PC-9 (cell line): ENCODE results near the gene MAP2K5. TPM values are rescaled to one million over a fixed set of nuclear protein-coding genes. Genes with fewer than 3 reads are reported as not detected.

Source experiments
- BruUV-seq: library from RNA; stranded (reverse); fragments of 400-500 nt; replicated peaks from 2 replicates; lab custom pipeline; 2021; lab: Mats Ljungman, UMichigan
- CTCF ChIA-PET: fragments of 300-600 bp; sonication (Branson Sonifier 250); formaldehyde crosslinking; loops from one replicate; lab custom pipeline; 2022; ENCODE audit warnings: antibody characterized with exemption; lab: Charles Lee
- POLR2A ChIA-PET: fragments of 300-600 bp; sonication (Branson Sonifier 250); formaldehyde crosslinking; loops from one replicate; lab custom pipeline; 2022; ENCODE audit warnings: antibody characterized with exemption; ENCODE audit not compliant: unreplicated experiment; lab: Charles Lee
- DNase-seq, 2 experiments: peaks; one replicate each; pipeline versions ENCODE4 v3.0.0 to v3.0.0-alpha.2; 2015 to 2022; ENCODE audit warnings: mixed read lengths in 1 of 2
- H2AFZ ChIP-seq: fragments of 200-600 bp; sonication (generic); 2 replicates; pipeline ENCODE4 v1.8.1; 2017; ENCODE audit warnings: antibody characterized with exemption
- H3F3A ChIP-seq: fragments of 200-600 bp; sonication (generic); 2 replicates; pipeline ENCODE4 v1.8.1; 2017; ENCODE audit warnings: antibody characterized with exemption, mild to moderate bottlenecking, low read depth; ENCODE audit not compliant: insufficient read depth
- H3K27ac ChIP-seq: fragments of 200-600 bp; sonication (generic); 2 replicates; pipeline ENCODE4 v1.6.1; 2016; ENCODE audit warnings: mixed run types
- H3K27me3 ChIP-seq: fragments of 200-600 bp; sonication (generic); 2 replicates; pipeline ENCODE4 v1.6.1; 2016; ENCODE audit warnings: low read depth, mixed run types; ENCODE audit not compliant: insufficient read depth
- H3K36me3 ChIP-seq: fragments of 200-600 bp; sonication (generic); 2 replicates; pipeline ENCODE4 v1.6.1; 2016; ENCODE audit warnings: low read depth, mixed run types
- H3K4me1 ChIP-seq: fragments of 200-600 bp; sonication (generic); replicated peaks from 2 replicates; pipeline ENCODE4 v1.6.1; 2016; ENCODE audit warnings: mixed run types; ENCODE audit not compliant: insufficient read depth
- H3K4me2 ChIP-seq: fragments of 200-600 bp; sonication (generic); 2 replicates; pipeline ENCODE4 v1.6.1; 2017; ENCODE audit warnings: mixed run types
- H3K4me3 ChIP-seq: fragments of 200-600 bp; sonication (generic); 2 replicates; pipeline ENCODE4 v1.6.1; 2016; ENCODE audit warnings: mixed run types
- H3K79me2 ChIP-seq: fragments of 200-600 bp; sonication (generic); 2 replicates; pipeline ENCODE4 v1.6.1; 2017; ENCODE audit warnings: low read depth, mixed run types
- H3K9me2 ChIP-seq: fragments of 200-600 bp; sonication (generic); 2 replicates; pipeline ENCODE4 v1.8.1; 2017; ENCODE audit warnings: mild to moderate bottlenecking; ENCODE audit not compliant: insufficient read depth
- H3K9me3 ChIP-seq: fragments of 200-600 bp; sonication (generic); 2 replicates; pipeline ENCODE4 v1.8.1; 2016; ENCODE audit warnings: low read depth; ENCODE audit not compliant: insufficient read depth
- H4K20me1 ChIP-seq: fragments of 200-600 bp; sonication (generic); 2 replicates; pipeline ENCODE4 v1.8.1; 2017; ENCODE audit not compliant: insufficient read depth
- EZH2 ChIP-seq: fragments of 200-600 bp; sonication (generic); IDR thresholded peaks from 2 replicates; pipeline ENCODE4 v1.8.0; 2017; ENCODE audit warnings: antibody characterized with exemption, low read depth
- intact Hi-C: fragments of 100-400 bp; cut with micrococcal nuclease; formaldehyde crosslinking; loops from one replicate; pipeline ENCODE4 v1.10.0; 2022; ENCODE audit not compliant: unreplicated experiment
- total RNA-seq: library from RNA; stranded (reverse); gene quantifications from 2 replicates; pipeline ENCODE4 v1.2.3, GENCODE V29; 2021
- TF ChIP-seq, protein P1 (sequence below): fragments of 200-600 bp; sonication (generic); conservative IDR thresholded peaks from 2 replicates; pipeline ENCODE4 v1.6.1; 2017; ENCODE audit warnings: mixed run types, antibody characterized with exemption, mild to moderate bottlenecking, moderate library complexity

The MAP2K5 gene
- total RNA-seq, 1 experiment from 2014 or later: 26.9 TPM

- Histone ChIP-seq H4K20me1 (no peaks in the 10 kb centered on the region), H3F3A (no peaks in the 10 kb centered on the region), H3K36me3 (no peaks in the 10 kb centered on the region), H3K9me3 (no peaks in the 10 kb centered on the region), H3K9me2 (no peaks in the 10 kb centered on the region), H3K27me3 (no peaks in the 10 kb centered on the region), H3K4me1 (no peaks in the 10 kb centered on the region), H3K79me2 (no peaks in the 10 kb centered on the region), H3K4me3 (no peak overlapping the region), H3K4me2 (no peak overlapping the region), H2AFZ (no peak overlapping the region), H3K27ac (no peak overlapping the region)
- TF ChIP-seq, protein P1, sequence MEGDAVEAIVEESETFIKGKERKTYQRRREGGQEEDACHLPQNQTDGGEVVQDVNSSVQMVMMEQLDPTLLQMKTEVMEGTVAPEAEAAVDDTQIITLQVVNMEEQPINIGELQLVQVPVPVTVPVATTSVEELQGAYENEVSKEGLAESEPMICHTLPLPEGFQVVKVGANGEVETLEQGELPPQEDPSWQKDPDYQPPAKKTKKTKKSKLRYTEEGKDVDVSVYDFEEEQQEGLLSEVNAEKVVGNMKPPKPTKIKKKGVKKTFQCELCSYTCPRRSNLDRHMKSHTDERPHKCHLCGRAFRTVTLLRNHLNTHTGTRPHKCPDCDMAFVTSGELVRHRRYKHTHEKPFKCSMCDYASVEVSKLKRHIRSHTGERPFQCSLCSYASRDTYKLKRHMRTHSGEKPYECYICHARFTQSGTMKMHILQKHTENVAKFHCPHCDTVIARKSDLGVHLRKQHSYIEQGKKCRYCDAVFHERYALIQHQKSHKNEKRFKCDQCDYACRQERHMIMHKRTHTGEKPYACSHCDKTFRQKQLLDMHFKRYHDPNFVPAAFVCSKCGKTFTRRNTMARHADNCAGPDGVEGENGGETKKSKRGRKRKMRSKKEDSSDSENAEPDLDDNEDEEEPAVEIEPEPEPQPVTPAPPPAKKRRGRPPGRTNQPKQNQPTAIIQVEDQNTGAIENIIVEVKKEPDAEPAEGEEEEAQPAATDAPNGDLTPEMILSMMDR: no peak
- no peak for TF ChIP-seq EZH2
- ChIA-PET POLR2A (no interaction called here), CTCF (interaction anchor here (0.7 kb wide), 1 partner anchor 949 kb away, joined by 3 read pairs; no protein-coding TSS in a partner anchor)
- intact Hi-C loops: no loop called here
- DNase-seq: no peak
- no TSS peak for BruUV-seq
Observed at GRCh38 chr15:67807141-67807540, 264.6 kb downstream of the MAP2K5 start.

DNA sequence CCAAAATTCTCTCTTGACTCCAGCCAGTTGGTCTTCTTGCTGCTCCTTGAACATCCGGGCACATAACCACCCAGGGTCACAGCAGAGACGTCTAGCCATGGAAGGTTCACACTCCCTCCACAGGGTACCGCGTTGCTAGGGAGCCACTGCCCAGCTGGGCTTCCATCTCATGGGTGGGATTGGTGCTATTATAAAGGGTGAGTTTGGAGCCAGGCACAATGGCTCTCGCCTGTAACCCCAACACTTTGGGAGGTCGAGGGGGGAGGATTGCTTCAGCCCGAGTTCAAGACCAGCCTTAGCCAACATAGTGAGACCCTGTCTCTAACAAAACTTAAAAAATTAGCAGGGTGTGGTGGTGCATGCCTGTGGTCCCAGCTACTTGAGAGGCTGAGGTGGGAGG is 265.3 kb downstream of the MAP2K5 start:
- no peak overlapping the region for H2AFZ ChIP-seq
- no peaks in the 10 kb centered on the region for H3F3A ChIP-seq
- no peaks in the 10 kb centered on the region for H4K20me1 ChIP-seq
- intact Hi-C loops: no loop called here
- DNase-seq: no peak
- no peaks in the 10 kb centered on the region for H3K36me3 ChIP-seq
- no peak overlapping the region for H3K4me3 ChIP-seq
- H3K4me2 ChIP-seq: no peak overlapping the region
- no peaks in the 10 kb centered on the region for H3K9me3 ChIP-seq
- POLR2A ChIA-PET: no interaction called here
- H3K27me3 ChIP-seq: no peaks in the 10 kb centered on the region
- CTCF ChIA-PET: no interaction called here
- H3K9me2 ChIP-seq: no peaks in the 10 kb centered on the region
- no peak overlapping the region for H3K27ac ChIP-seq
- TF ChIP-seq EZH2: no peak
- TF ChIP-seq, protein P1: no peak
- no TSS peak for BruUV-seq
- H3K4me1 ChIP-seq: no peaks in the 10 kb centered on the region
- no peaks in the 10 kb centered on the region for H3K79me2 ChIP-seq

GRCh38 chr15:67808821-67809220 is 266.3 kb downstream of the MAP2K5 start:
- CTCF ChIA-PET: no interaction called here
- BruUV-seq: no TSS peak
- no peak for DNase-seq

More at GRCh38 chr15:67808821-67809220, 266.3 kb downstream of the MAP2K5 start:
- intact Hi-C loops: no loop called here
- H3K79me2 ChIP-seq: no peaks in the 10 kb centered on the region
- H3K4me2 ChIP-seq: no peak overlapping the region
- H3K27ac ChIP-seq: no peak overlapping the region
- H3K9me2 ChIP-seq: no peaks in the 10 kb centered on the region
- no peaks in the 10 kb centered on the region for H3K36me3 ChIP-seq
- H3K4me3 ChIP-seq: no peak overlapping the region
- H4K20me1 ChIP-seq: no peaks in the 10 kb centered on the region
- no peaks in the 10 kb centered on the region for H3K9me3 ChIP-seq
- H3K27me3 ChIP-seq: no peaks in the 10 kb centered on the region
- H2AFZ ChIP-seq: no peak overlapping the region
- H3F3A ChIP-seq: no peaks in the 10 kb centered on the region
- TF ChIP-seq, protein P1: no peak
- POLR2A ChIA-PET: no interaction called here
- no peaks in the 10 kb centered on the region for H3K4me1 ChIP-seq
